ENCODE data around the gene SESN1.

Gene SESN1

DNA sequence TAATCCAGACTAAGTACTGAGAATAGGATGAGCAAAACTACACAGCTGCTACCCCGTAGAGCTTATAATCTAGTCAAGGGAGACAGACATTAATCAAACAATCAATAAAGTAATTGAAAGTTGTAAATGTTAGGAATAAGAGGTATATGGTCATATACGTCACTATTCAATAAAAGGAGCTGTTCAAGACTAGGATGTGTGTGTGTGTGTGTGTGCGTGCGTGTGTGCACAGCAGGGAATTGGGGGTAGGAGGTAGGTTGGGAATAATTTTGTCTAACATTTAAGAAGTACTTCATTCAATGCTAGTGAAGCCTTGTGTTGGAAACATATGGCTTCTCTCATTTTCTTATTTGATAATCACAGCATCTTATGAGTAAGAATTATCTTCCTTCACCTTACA lies 41.8 kb downstream of the SESN1 start:
- Mint-ChIP-seq H3K27me3 (no peaks in the 10 kb centered on the region), H3K4me1 (peaks cover 39% of the 10 kb centered on the region), H3K36me3 (ENCODE audit: insufficient read depth) (no peaks in the 10 kb centered on the region), H3K27ac (ENCODE audit: low read depth) (no peak overlapping the region), H3K4me3 (no peak overlapping the region), H3K9me3 (no peaks in the 10 kb centered on the region)
- DNase-seq (ENCODE audit: low spot score in 2 of 2): no peak
- no peak for ATAC-seq (replicated peaks; ENCODE audit: extremely low read depth, poor library complexity, severe bottlenecking)

DNA sequence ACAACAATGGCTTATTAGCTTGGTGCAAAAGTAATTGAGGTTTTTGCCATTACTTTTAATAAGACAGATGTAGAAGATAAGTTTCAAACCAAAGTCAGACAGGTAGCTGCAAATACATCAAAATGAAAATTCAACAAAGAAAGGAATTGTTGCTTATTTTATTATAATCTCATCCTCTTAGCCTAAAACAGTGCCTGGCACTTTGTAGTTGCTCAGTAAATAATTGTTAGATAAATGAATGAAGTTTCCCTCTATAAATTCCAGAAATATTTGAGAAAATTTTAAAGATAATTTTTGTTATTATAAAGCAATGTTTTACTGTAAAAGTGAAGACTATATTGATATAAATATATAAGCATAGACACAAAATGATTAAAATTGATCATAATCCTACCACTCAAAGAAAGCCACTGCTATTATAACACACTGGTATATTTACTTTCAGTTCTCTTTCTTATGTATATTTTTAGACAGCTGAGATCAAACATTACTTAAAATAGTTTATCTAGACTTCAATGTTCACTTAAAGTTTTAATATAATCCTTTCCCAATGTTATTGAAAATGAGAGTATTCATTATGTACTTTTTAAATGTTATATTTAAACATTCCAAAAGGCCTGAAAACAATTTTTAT lies 42.5 kb downstream of the SESN1 start:
- Mint-ChIP-seq H3K9me3 (no peaks in the 10 kb centered on the region), H3K36me3 (ENCODE audit: insufficient read depth) (no peaks in the 10 kb centered on the region), H3K4me1 (peaks cover 39% of the 10 kb centered on the region), H3K27me3 (no peaks in the 10 kb centered on the region), H3K27ac (ENCODE audit: low read depth) (no peak overlapping the region), H3K4me3 (no peak overlapping the region)
- DNase-seq (ENCODE audit: low spot score in 2 of 2): no peak
- ATAC-seq (replicated peaks; ENCODE audit: extremely low read depth, poor library complexity, severe bottlenecking): no peak

DNA sequence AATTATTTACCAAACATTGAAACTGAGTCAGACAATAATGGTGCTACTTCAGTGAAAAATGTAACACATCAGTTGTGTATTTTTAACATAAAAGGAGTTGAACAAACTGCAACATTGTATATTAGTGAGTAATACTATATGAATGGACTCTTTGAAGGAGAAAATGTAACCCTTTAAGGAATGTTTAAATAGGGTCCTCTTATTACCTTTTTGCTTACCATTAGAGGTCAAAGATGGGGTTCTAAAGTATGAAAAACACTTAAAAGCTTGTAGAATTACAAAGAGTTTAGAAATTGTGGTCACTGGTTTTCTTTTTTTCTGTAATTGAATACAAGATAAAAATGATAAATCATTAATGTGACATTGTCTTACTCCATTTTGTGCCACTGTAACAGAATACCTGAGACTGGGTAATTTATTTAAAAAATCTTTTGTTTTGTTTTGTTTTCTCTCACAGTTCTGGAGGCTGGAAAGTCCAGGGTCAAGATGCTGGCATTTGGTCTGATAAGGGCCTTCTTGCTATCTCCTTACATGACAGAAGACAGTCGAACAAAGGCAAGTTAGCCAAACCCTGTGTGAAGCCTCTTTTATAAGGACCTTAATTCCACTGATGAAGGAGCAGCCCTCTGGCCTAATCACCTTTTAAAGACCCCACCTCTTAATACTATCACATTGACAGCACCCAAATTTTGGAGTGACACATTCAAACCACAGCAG lies 43.2 kb downstream of the SESN1 start:
- Mint-ChIP-seq H3K27me3 (no peaks in the 10 kb centered on the region), H3K9me3 (no peaks in the 10 kb centered on the region), H3K4me3 (no peak overlapping the region), H3K36me3 (ENCODE audit: insufficient read depth) (no peaks in the 10 kb centered on the region), H3K4me1 (peaks cover 33% of the 10 kb centered on the region), H3K27ac (ENCODE audit: low read depth) (no peak overlapping the region)
- ATAC-seq (replicated peaks; ENCODE audit: extremely low read depth, poor library complexity, severe bottlenecking): no peak
- no peak for DNase-seq (ENCODE audit: low spot score in 2 of 2)

GRCh38 chr6:109050447-109051102 lies 44.1 kb downstream of the SESN1 start:
- no peak overlapping the region for H3K4me3 Mint-ChIP-seq
- DNase-seq (ENCODE audit: low spot score in 2 of 2): no peak
- H3K27ac Mint-ChIP-seq (ENCODE audit: low read depth): no peak overlapping the region
- H3K27me3 Mint-ChIP-seq: no peaks in the 10 kb centered on the region
- no peaks in the 10 kb centered on the region for H3K36me3 Mint-ChIP-seq (ENCODE audit: insufficient read depth)
- ATAC-seq (replicated peaks; ENCODE audit: extremely low read depth, poor library complexity, severe bottlenecking): no peak
- no peaks in the 10 kb centered on the region for H3K9me3 Mint-ChIP-seq
- H3K4me1 Mint-ChIP-seq: peaks cover 34% of the 10 kb centered on the region

DNA sequence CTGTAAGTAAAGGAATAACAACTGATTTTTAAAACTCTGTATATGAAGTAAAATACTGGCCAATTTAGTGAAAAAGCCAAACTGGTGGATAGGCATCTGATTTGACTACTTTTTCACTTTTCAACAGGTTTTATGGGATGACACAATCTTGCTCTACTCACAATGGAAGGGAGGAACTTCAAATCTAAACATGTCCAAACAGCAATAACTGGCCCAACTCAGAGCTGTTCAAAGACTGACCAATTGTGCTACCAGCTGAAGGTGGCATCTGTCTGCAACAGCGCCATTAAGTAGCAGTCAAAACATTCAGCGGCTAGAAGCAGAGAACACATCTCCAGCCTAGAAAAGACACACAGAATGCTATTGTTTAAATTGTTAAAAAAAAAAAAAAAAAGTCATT lies 44.6 kb downstream of the SESN1 start:
- no peak overlapping the region for H3K27ac Mint-ChIP-seq (ENCODE audit: low read depth)

DNA sequence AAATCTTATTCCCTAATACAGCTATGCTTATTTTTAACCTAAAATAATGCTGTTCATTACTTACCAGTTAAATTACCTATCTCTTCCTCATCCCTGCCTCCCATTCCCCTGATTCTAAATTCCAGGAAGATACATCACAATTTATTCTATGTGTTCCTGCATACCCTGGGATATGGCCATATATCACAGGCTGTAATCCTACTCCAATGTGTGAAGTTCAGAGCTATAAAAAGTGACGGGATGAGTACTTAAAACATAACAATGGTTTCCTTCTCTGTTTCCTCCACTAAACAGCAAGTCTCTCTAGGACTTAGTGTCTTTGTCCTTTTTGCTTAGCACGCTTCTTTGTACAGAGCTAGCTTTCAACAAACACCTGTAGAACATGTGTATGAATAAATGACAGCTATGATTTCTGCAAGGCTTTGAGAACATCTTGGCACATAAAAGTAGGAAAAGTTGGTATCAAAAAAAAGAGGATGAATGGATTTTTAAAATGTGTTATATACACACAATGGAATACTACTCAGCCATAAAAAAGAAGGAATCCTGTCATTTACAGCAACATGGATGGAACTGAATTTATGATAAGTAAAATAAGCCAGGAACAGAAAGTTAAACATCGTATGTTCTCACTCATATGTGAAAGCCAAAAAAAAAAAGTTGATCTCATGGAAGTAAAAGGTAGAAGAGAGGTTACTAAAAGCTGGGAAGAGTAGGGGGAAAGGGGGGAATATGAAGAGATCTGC lies 45.8 kb downstream of the SESN1 start:
- Mint-ChIP-seq H3K27me3 (no peaks in the 10 kb centered on the region), H3K4me1 (peaks cover 39% of the 10 kb centered on the region), H3K4me3 (no peak overlapping the region), H3K9me3 (no peaks in the 10 kb centered on the region), H3K27ac (ENCODE audit: low read depth) (peak overlapping the region; percentile 70), H3K36me3 (ENCODE audit: insufficient read depth) (peaks cover 3% of the 10 kb centered on the region)
- no peak for DNase-seq (ENCODE audit: low spot score in 2 of 2)
- ATAC-seq (replicated peaks; ENCODE audit: extremely low read depth, poor library complexity, severe bottlenecking): no peak

More for the DNA sequence above, 44.6 kb downstream of the SESN1 start:
- H3K9me3 Mint-ChIP-seq: no peaks in the 10 kb centered on the region
- H3K4me3 Mint-ChIP-seq: no peak overlapping the region
- peaks cover 1% of the 10 kb centered on the region for H3K36me3 Mint-ChIP-seq (ENCODE audit: insufficient read depth)
- DNase-seq (ENCODE audit: low spot score in 2 of 2) (no peak), ATAC-seq (replicated peaks; ENCODE audit: extremely low read depth, poor library complexity, severe bottlenecking) (no peak)
- H3K27me3 Mint-ChIP-seq: no peaks in the 10 kb centered on the region
- peaks cover 39% of the 10 kb centered on the region for H3K4me1 Mint-ChIP-seq

DNA sequence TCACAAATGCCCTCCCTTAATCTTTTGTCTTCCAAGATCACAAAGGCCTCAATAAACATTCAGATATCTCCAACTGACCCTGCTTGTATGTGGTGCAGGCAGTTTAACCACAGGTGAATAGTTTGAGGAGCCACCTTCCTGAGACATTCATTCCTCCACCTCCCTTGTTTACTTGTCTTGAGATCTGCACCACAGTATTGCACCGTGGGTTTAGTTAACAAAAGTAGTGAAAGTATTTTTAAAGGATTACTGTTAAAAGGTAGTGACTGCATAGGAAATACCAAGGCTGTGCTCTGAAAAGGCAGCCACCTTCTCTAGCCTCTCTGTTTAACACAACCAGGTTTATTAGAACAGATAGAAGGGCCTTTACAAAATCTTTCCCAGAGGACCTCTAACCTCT lies 46.5 kb downstream of the SESN1 start:
- ATAC-seq (replicated peaks; ENCODE audit: extremely low read depth, poor library complexity, severe bottlenecking): no peak
- Mint-ChIP-seq H3K4me1 (peaks cover 35% of the 10 kb centered on the region), H3K27me3 (no peaks in the 10 kb centered on the region), H3K27ac (ENCODE audit: low read depth) (peak overlapping the region; percentile 70), H3K36me3 (ENCODE audit: insufficient read depth) (peaks cover 4% of the 10 kb centered on the region), H3K9me3 (no peaks in the 10 kb centered on the region), H3K4me3 (no peak overlapping the region)
- no peak for DNase-seq (ENCODE audit: low spot score in 2 of 2)

DNA sequence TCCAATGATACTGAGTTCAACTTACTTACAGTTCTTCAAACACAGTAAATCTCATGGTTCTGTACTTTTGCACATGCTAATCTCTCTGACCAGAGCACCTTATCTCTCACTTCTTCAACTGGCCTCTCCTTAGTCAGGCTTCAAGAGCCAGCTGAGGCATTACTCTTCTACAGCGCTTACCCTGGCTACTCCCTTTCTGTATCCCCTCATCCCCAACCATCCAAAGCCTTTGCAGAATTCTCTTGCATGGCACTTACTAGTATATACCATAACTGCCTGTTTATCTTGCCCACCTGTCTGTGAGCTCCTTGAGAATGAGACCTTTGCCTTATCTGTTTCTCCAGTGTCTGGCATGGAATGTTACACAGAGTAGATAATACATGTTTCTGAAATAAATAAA lies 49.2 kb downstream of the SESN1 start:
- peaks cover 4% of the 10 kb centered on the region for H3K36me3 Mint-ChIP-seq (ENCODE audit: insufficient read depth)
- DNase-seq (ENCODE audit: low spot score in 2 of 2): no peak
- no peak overlapping the region for H3K27ac Mint-ChIP-seq (ENCODE audit: low read depth)

GRCh38 chr6:109039795-109040194 lies 54.9 kb downstream of the SESN1 start:
- no peak overlapping the region for H3K4me3 Mint-ChIP-seq
- DNase-seq (ENCODE audit: low spot score in 2 of 2) (no peak), ATAC-seq (replicated peaks; ENCODE audit: extremely low read depth, poor library complexity, severe bottlenecking) (no peak)
- no peaks in the 10 kb centered on the region for H3K9me3 Mint-ChIP-seq
- no peaks in the 10 kb centered on the region for H3K27me3 Mint-ChIP-seq
- peaks cover 2% of the 10 kb centered on the region for H3K36me3 Mint-ChIP-seq (ENCODE audit: insufficient read depth)
- peaks cover 38% of the 10 kb centered on the region for H3K4me1 Mint-ChIP-seq
- H3K27ac Mint-ChIP-seq (ENCODE audit: low read depth): no peak overlapping the region

More for the DNA sequence above, 49.2 kb downstream of the SESN1 start:
- Mint-ChIP-seq H3K4me1 (peaks cover 23% of the 10 kb centered on the region), H3K4me3 (no peak overlapping the region), H3K9me3 (no peaks in the 10 kb centered on the region), H3K27me3 (no peaks in the 10 kb centered on the region)
- ATAC-seq (replicated peaks; ENCODE audit: extremely low read depth, poor library complexity, severe bottlenecking): no peak

DNA sequence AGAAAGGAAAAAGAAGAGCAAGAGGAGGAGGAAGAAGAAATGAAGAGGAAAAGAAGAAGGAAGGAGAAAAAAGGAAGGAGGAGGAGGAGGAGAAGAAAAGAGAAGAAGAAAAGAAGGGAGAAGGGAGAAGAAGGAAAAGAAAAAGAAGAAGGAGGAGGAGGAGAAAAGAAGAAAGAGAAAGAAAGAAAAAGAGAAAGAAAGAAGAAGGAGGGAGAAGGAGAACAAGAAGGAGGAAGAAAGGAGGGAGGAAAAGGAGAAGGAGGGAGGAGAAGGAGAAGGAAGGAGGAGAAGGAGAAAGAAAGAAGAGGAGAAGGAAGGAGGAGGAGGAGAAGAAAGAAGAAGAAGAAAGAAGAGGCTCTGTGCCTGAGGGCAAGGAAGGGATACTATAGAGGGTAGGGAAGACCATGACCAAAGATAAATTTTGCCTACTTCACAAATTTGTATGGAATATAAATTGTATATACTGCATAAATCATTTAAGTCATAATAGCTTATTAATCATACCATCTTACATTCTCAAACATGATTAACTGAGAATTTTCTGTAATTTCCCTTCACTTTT lies 55.7 kb downstream of the SESN1 start:
- Mint-ChIP-seq H3K27ac (ENCODE audit: low read depth) (peak overlapping the region; percentile 41), H3K36me3 (ENCODE audit: insufficient read depth) (peaks cover 2% of the 10 kb centered on the region), H3K9me3 (no peaks in the 10 kb centered on the region), H3K4me3 (no peak overlapping the region), H3K27me3 (no peaks in the 10 kb centered on the region), H3K4me1 (peaks cover 43% of the 10 kb centered on the region)
- ATAC-seq (replicated peaks; ENCODE audit: extremely low read depth, poor library complexity, severe bottlenecking) (no peak), DNase-seq (ENCODE audit: low spot score in 2 of 2) (no peak)

- no peak overlapping the region for H3K4me3 Mint-ChIP-seq
Observed at GRCh38 chr6:109036574-109037294, 57.9 kb downstream of the SESN1 start.

DNA sequence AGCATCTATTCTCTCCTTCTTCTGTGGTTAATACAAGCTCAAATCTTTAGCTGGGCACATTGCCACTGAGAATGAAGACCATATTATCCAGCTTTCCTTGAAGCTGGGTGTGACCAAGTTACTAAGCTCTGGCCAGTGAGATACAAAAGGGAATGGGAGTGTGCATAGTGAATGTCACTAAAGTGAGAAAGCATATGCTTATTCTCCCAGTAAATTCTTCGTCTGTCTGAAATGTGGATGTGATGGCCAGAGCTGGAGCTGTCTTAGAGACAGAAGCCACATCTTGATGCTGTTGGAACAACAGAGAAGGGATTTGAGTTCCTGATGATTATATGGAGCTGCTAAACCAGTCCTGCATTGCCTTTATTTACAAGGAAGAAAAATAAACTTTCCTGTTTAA lies 60.1 kb downstream of the SESN1 start:
- H3K4me1 Mint-ChIP-seq: peaks cover 61% of the 10 kb centered on the region
- H3K36me3 Mint-ChIP-seq (ENCODE audit: insufficient read depth): no peaks in the 10 kb centered on the region
- ATAC-seq (replicated peaks; ENCODE audit: extremely low read depth, poor library complexity, severe bottlenecking) (no peak), DNase-seq (ENCODE audit: low spot score in 2 of 2) (no peak)
- no peak overlapping the region for H3K4me3 Mint-ChIP-seq
- H3K27me3 Mint-ChIP-seq: no peaks in the 10 kb centered on the region
- H3K27ac Mint-ChIP-seq (ENCODE audit: low read depth): no peak overlapping the region
- no peaks in the 10 kb centered on the region for H3K9me3 Mint-ChIP-seq

More at GRCh38 chr6:109036574-109037294, 57.9 kb downstream of the SESN1 start:
- ATAC-seq (replicated peaks; ENCODE audit: extremely low read depth, poor library complexity, severe bottlenecking) (peak; percentile 95), DNase-seq (ENCODE audit: low spot score in 2 of 2) (no peak)
- no peaks in the 10 kb centered on the region for H3K27me3 Mint-ChIP-seq
- H3K4me1 Mint-ChIP-seq: peaks cover 49% of the 10 kb centered on the region
- H3K36me3 Mint-ChIP-seq (ENCODE audit: insufficient read depth): no peaks in the 10 kb centered on the region
- no peaks in the 10 kb centered on the region for H3K9me3 Mint-ChIP-seq
- H3K27ac Mint-ChIP-seq (ENCODE audit: low read depth): peak overlapping the region; percentile 71

All from central memory CD8-positive, alpha-beta T cell (primary cell).